Endothelial cell of umbilical vein (primary cell): Measurements from ENCODE around the gene CERS6. TPM values are rescaled to one million over a fixed set of nuclear protein-coding genes. Genes with fewer than 3 reads are reported as not detected.

Experiments
- BruUV-seq: library from RNA; stranded (reverse); fragments of 400-500 nt; replicated peaks from 2 replicates; lab custom pipeline; 2021; lab: Mats Ljungman, UMichigan
- CTCF ChIA-PET: fragments of 300-600, 350-600 bp; sonication (Branson Sonifier 250); formaldehyde crosslinking; loops from one replicate; lab custom pipeline; 2021; ENCODE audit warnings: antibody characterized with exemption, inconsistent platforms; lab: Charles Lee
- POLR2A ChIA-PET: fragments of 300-600, 350-600 bp; sonication (Branson Sonifier 250); formaldehyde crosslinking; loops from one replicate; lab custom pipeline; 2021; ENCODE audit warnings: antibody characterized with exemption, inconsistent platforms; lab: Charles Lee
- DNase-seq: peaks from one replicate; pipeline ENCODE4 v3.0.0-alpha.2; 2011; ENCODE audit warnings: low read depth, low spot score
- FAIRE-seq: peaks from 2 replicates; lab custom pipeline; 2011; peaks lifted over from hg19 to GRCh38; lab: Jason Lieb, UNC
- H2AFZ ChIP-seq: 2 replicates; pipeline ENCODE4 v1.6.0; 2012; ENCODE audit warnings: low read depth, low read length, control low read depth, inconsistent platforms
- H3K27ac ChIP-seq: 2 replicates; pipeline ENCODE4 v1.5.1; 2011; ENCODE audit warnings: low read depth, mild to moderate bottlenecking, control low read depth, low read length, moderate library complexity; ENCODE audit not compliant: insufficient read depth
- H3K27me3 ChIP-seq, 2 experiments: 2 replicates each; pipeline versions ENCODE4 v1.6.0 to v1.6.1; 2011; ENCODE audit warnings: low read length in 2 of 2, mixed read lengths in 1 of 2; ENCODE audit not compliant: control insufficient read depth in 2 of 2, insufficient read depth in 2 of 2
- H3K36me3 ChIP-seq, 2 experiments: 2 replicates in 1 of 2; 3 replicates in 1 of 2; pipeline ENCODE4 v1.5.1; 2011; ENCODE audit warnings: low read length in 2 of 2, mild to moderate bottlenecking in 1 of 2, moderate library complexity in 1 of 2; ENCODE audit not compliant: control insufficient read depth in 2 of 2, insufficient read depth in 2 of 2; ENCODE audit errors: extremely low read depth in 1 of 2
- H3K4me1 ChIP-seq: 3 replicates; pipeline ENCODE4 v1.5.1; 2011; ENCODE audit warnings: mild to moderate bottlenecking, low read length; ENCODE audit not compliant: control insufficient read depth, insufficient read depth; ENCODE audit errors: extremely low read depth
- H3K4me2 ChIP-seq: 2 replicates; pipeline ENCODE4 v1.6.1; 2011; ENCODE audit warnings: low read length, control low read depth, mixed read lengths; ENCODE audit not compliant: insufficient read depth
- H3K4me3 ChIP-seq, 3 experiments: fragments of 200-600 bp in 1 of 3; sonication (generic), shearing (Covaris generic) in 1 of 3; replicated peaks in 1 of 3; 2 replicates each; pipeline ENCODE4 v1.5.1; 2011 to 2016; ENCODE audit warnings: control low read depth in 3 of 3, low read length in 3 of 3, mild to moderate bottlenecking in 2 of 3, inconsistent platforms in 1 of 3, low read depth in 1 of 3, moderate library complexity in 1 of 3; ENCODE audit not compliant: insufficient read depth in 1 of 3
- H3K79me2 ChIP-seq: 2 replicates; pipeline ENCODE4 v1.6.0; 2012; ENCODE audit warnings: low read length, inconsistent platforms; ENCODE audit not compliant: control insufficient read depth, insufficient read depth
- H3K9ac ChIP-seq: replicated peaks from 2 replicates; pipeline ENCODE3; 2011; ENCODE audit warnings: low read length, control low read depth; ENCODE audit not compliant: insufficient read depth; ENCODE audit errors: extremely low read depth
- H3K9me1 ChIP-seq: replicated peaks from 3 replicates; pipeline ENCODE4 v1.6.0; 2011; ENCODE audit warnings: mild to moderate bottlenecking, low read length; ENCODE audit not compliant: control insufficient read depth, insufficient read depth; ENCODE audit errors: extremely low read depth
- H3K9me3 ChIP-seq: replicated peaks from 2 replicates; pipeline ENCODE4 v1.5.1; 2012; ENCODE audit warnings: low read length, inconsistent platforms; ENCODE audit not compliant: control insufficient read depth, insufficient read depth
- H4K20me1 ChIP-seq: replicated peaks from 2 replicates; pipeline ENCODE3; 2011; ENCODE audit warnings: mild to moderate bottlenecking, low read length; ENCODE audit not compliant: control insufficient read depth, insufficient read depth; ENCODE audit errors: extremely low read depth
- EZH2 ChIP-seq: IDR thresholded peaks from 2 replicates; pipeline ENCODE4 v1.6.1; 2012; ENCODE audit warnings: borderline replicate concordance, low read depth, mild to moderate bottlenecking, moderate library complexity, low read length, inconsistent platforms; ENCODE audit not compliant: severe bottlenecking
- FOS ChIP-seq: IDR thresholded peaks from 2 replicates; pipeline ENCODE4 v1.6.1; 2011; ENCODE audit warnings: mild to moderate bottlenecking, low read length, moderate library complexity, borderline replicate concordance; ENCODE audit not compliant: insufficient read depth
- GATA2 ChIP-seq: IDR thresholded peaks from 2 replicates; pipeline ENCODE4 v1.7.0; 2011; ENCODE audit warnings: low read depth, mild to moderate bottlenecking, moderate library complexity, mixed read lengths, low read length; ENCODE audit not compliant: insufficient read length, insufficient read depth
- JUN ChIP-seq: IDR thresholded peaks from 2 replicates; pipeline ENCODE4 v1.6.1; 2011; ENCODE audit warnings: borderline replicate concordance, low read depth; ENCODE audit not compliant: insufficient read length, insufficient read depth
- MAX ChIP-seq: IDR thresholded peaks from 2 replicates; pipeline ENCODE4 v1.6.1; 2011; ENCODE audit not compliant: insufficient read depth, insufficient read length
- POLR2A ChIP-seq: IDR thresholded peaks from 2 replicates; pipeline ENCODE4 v1.6.1; 2012; ENCODE audit warnings: low read depth, mild to moderate bottlenecking, control low read depth, low read length
- POLR2AphosphoS5 ChIP-seq: IDR thresholded peaks from 2 replicates; pipeline ENCODE4 v1.6.1; 2012; ENCODE audit warnings: low read depth, mild to moderate bottlenecking, control low read depth, low read length, moderate library complexity; ENCODE audit not compliant: insufficient read depth
- dilution Hi-C: fragments of 300-500 bp; cut with MboI; formaldehyde crosslinking; loops from one replicate; pipeline ENCODE4 v1.15.0; 2019; ENCODE audit warnings: low sequenced_read_pairs; ENCODE audit not compliant: extremely low pct_ligation_motif_present
- intact Hi-C: fragments of 100-400 bp; cut with micrococcal nuclease; formaldehyde crosslinking; loops from one replicate; pipeline ENCODE4 v1.10.0; 2022
- polyA plus RNA-seq, 4 experiments: library from polyadenylated mRNA; depleted of rRNA in 3 of 4; stranded (reverse) in 3 of 4; unstranded in 1 of 4; fragments of >200 nt; gene quantifications; 2 replicates each; pipeline versions ENCODE4 v1.2.1 to v1.2.3, GENCODE V29; 2011 to 2012; ENCODE audit warnings: missing spikeins in 1 of 4
- total RNA-seq: library from RNA; stranded (reverse); gene quantifications from 2 replicates; pipeline ENCODE4 v1.2.3, GENCODE V29; 2021
- TF ChIP-seq, protein P1 (sequence below), 2 donors: IDR thresholded peaks; 1 replicate in 1 of 2; 2 replicates in 1 of 2; pipeline ENCODE4 v1.5.1; 2011; ENCODE audit warnings: low read length in 2 of 2, mild to moderate bottlenecking in 2 of 2, moderate library complexity in 2 of 2, control low read depth in 1 of 2, inconsistent platforms in 1 of 2, low read depth in 1 of 2; ENCODE audit not compliant: insufficient read depth in 1 of 2; ENCODE audit errors: extremely low read depth in 1 of 2

The CERS6 gene
- total and polyA plus RNA-seq, 2 donors (not counting 3 experiments of a cell fraction or from before 2014, with no cell fraction given), result 2.7 to 11.7 TPM

DNA sequence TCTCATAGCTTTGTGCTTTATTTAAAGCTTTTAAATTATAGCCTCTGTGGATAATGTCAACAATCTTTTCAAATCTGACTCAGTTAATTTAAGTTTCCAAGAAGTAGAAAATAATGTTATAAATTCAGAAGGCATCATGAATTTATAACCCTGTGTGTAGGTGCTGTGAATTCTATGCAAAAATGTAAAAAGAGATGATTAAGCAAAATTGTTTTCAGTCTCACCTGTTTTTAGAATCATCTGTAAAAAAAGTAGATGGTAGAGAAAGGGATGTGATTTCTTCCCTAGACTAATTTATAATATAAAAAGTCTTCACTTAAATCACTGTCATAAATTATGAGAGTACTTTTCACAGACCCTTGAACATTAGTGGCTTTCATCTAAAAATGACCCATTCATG is 260.8 kb downstream of the CERS6 start:
- CTCF ChIA-PET, result interaction anchor here (0.7 to 1.2 kb wide), 3 partner anchors 9 to 369 kb away, joined by 3 to 4 read pairs (median 3); no protein-coding TSS in a partner anchor

More for the DNA sequence above, 260.8 kb downstream of the CERS6 start:
- Histone ChIP-seq H3K79me2 (no peaks in the 10 kb centered on the region), H3K9ac (no peak overlapping the region), H3K9me1 (no peaks in the 10 kb centered on the region), H2AFZ (no peak overlapping the region), H3K4me1 (peaks cover 8% of the 10 kb centered on the region), H3K4me2 (no peak overlapping the region), H3K36me3 (no peaks in the 10 kb centered on the region), H4K20me1 (no peaks in the 10 kb centered on the region), H3K9me3 (no peaks in the 10 kb centered on the region), H3K27me3 (no peaks in the 10 kb centered on the region), H3K4me3 (no peak overlapping the region), H3K27ac (no peak overlapping the region)
- no peak for DNase-seq
- no peak for FAIRE-seq
- intact Hi-C loops (loop anchor here (1.0 kb wide), 1 partner anchor 12 kb away; no protein-coding TSS in a partner anchor), dilution Hi-C loops (no loop called here)
- TF ChIP-seq JUN (no peak), POLR2A (no peak), POLR2AphosphoS5 (no peak), EZH2 (no peak), MAX (no peak), GATA2 (no peak), FOS (no peak)
- TF ChIP-seq, protein P1, sequence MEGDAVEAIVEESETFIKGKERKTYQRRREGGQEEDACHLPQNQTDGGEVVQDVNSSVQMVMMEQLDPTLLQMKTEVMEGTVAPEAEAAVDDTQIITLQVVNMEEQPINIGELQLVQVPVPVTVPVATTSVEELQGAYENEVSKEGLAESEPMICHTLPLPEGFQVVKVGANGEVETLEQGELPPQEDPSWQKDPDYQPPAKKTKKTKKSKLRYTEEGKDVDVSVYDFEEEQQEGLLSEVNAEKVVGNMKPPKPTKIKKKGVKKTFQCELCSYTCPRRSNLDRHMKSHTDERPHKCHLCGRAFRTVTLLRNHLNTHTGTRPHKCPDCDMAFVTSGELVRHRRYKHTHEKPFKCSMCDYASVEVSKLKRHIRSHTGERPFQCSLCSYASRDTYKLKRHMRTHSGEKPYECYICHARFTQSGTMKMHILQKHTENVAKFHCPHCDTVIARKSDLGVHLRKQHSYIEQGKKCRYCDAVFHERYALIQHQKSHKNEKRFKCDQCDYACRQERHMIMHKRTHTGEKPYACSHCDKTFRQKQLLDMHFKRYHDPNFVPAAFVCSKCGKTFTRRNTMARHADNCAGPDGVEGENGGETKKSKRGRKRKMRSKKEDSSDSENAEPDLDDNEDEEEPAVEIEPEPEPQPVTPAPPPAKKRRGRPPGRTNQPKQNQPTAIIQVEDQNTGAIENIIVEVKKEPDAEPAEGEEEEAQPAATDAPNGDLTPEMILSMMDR (IDR thresholded peaks at IDR 0.05; ENCODE audit: extremely low read depth in 1 of 2, insufficient read depth in 1 of 2, low read depth in 1 of 2, low read length in 2 of 2), result no peak
- POLR2A ChIA-PET, result no interaction called here
- BruUV-seq, result no TSS peak
